Spleen (tissue), 11 donors: ENCODE data around the gene HSP90AB1. TPM values are rescaled to one million over a fixed set of nuclear protein-coding genes. Genes with fewer than 3 reads are reported as not detected.

Source experiments
- DNase-seq: peaks from one replicate; pipeline ENCODE4 v3.0.0-alpha.2; 2020
- H3K27ac ChIP-seq, 8 donors: fragments of 200-600 bp; sonication (generic) in 7 of 8; 1 replicate in 4 of 8; 2 replicates in 4 of 8; pipeline versions ENCODE4 v1.5.0 to v1.8.0; 2016 to 2021; ENCODE audit warnings: inconsistent platforms in 4 of 8, mild to moderate bottlenecking in 4 of 8, moderate library complexity in 1 of 8
- H3K27me3 ChIP-seq, 7 donors: fragments of 200-600 bp; sonication (generic) in 6 of 7; replicated peaks in 1 of 7; 1 replicate in 4 of 7; 2 replicates in 3 of 7; pipeline versions ENCODE4 v1.5.0 to v1.8.0; 2016 to 2021; ENCODE audit warnings: inconsistent platforms in 3 of 7, mild to moderate bottlenecking in 1 of 7
- H3K36me3 ChIP-seq, 6 donors: fragments of 200-600 bp; sonication (generic) in 5 of 6; 1 replicate in 4 of 6; 2 replicates in 2 of 6; pipeline versions ENCODE4 v1.5.0 to v1.8.0; 2016 to 2021; ENCODE audit warnings: inconsistent platforms in 2 of 6
- H3K4me1 ChIP-seq, 6 donors: fragments of 200-600 bp; sonication (generic) in 5 of 6; 1 replicate in 3 of 6; 2 replicates in 3 of 6; pipeline versions ENCODE4 v1.5.0 to v1.8.0; 2016 to 2021; ENCODE audit warnings: inconsistent platforms in 3 of 6
- H3K4me3 ChIP-seq, 8 donors: fragments of 200-600 bp; sonication (generic) in 7 of 8; 1 replicate in 4 of 8; 2 replicates in 4 of 8; pipeline versions ENCODE4 v1.5.0 to v1.8.0; 2016 to 2021; ENCODE audit warnings: inconsistent platforms in 4 of 8, mild to moderate bottlenecking in 4 of 8, moderate library complexity in 2 of 8
- H3K9me3 ChIP-seq, 8 donors: fragments of 200-600 bp; sonication (generic) in 7 of 8; 1 replicate in 4 of 8; 2 replicates in 4 of 8; pipeline versions ENCODE4 v1.5.0 to v1.8.0; 2016 to 2021; ENCODE audit warnings: inconsistent platforms in 4 of 8
- POLR2A ChIP-seq, 3 donors: fragments of 450-650 bp; IDR thresholded peaks; one replicate each; pipeline ENCODE4 v1.5.1; 2017; ENCODE audit warnings: antibody characterized with exemption in 3 of 3, mild to moderate bottlenecking in 1 of 3
- POLR2AphosphoS5 ChIP-seq, 3 donors: sonication (generic); formaldehyde crosslinking; IDR thresholded peaks; one replicate each; pipeline ENCODE4 v1.5.1; 2017; ENCODE audit warnings: antibody characterized with exemption in 3 of 3
- WGBS, 5 donors: extraction: QIAGEN DNeasy Blood & Tissue Kit in 3 of 5; methylation state at CpG; one replicate each; pipeline versions ENCODE4 v1.1.5 to v1.1.7; 2013 to 2018; 5-methylcytosine and 5-hydroxymethylcytosine counted together
- intact Hi-C: fragments of 100-400 bp; cut with DNase I; formaldehyde crosslinking; loops from one replicate; pipeline ENCODE4 v1.15.0; 2023; ENCODE audit warnings: low total_unique reads
- polyA plus RNA-seq, 3 donors: library from polyadenylated mRNA; stranded (reverse); fragments of 200-250 nt; gene quantifications; one replicate each; pipeline ENCODE4 v1.2.1, GENCODE V29; 2013
- total RNA-seq, 7 donors: library from RNA; depleted of rRNA in 3 of 7; stranded (reverse); fragments of >200 nt in 3 of 7; fragmentation: NEBNext Ultra II Directional in 4 of 7; extraction: Animal tissue kit (Norgen Biotek cat#: 25700) in 4 of 7; gene quantifications; one replicate each; pipeline versions ENCODE4 v1.1.0 to v1.2.1, GENCODE V29; 2016 to 2021
- TF ChIP-seq, protein P1 (sequence below), 11 experiments: fragments of 200-600 bp in 7 of 11; fragments of 450-650 bp in 4 of 11; sonication (generic) in 4 of 11; IDR thresholded peaks in 8 of 11; conservative IDR thresholded peaks in 3 of 11; 1 replicate in 7 of 11; 2 replicates in 4 of 11; pipeline versions ENCODE4 v1.4.0 to v1.8.0; 2016 to 2021; ENCODE audit warnings: antibody characterized with exemption in 11 of 11, inconsistent platforms in 4 of 11, mild to moderate bottlenecking in 1 of 11
- donor health status: healthy with polysubstance abuse.
- donor health status: DM: no; HTN: no; CAD: no; lungs with moderate emphysema.
- donor health status: DM: no; HTN: no; CAD: no.
- donor health status: Bipolar disorder and iron deficiency.
- donor health status: healthy.
- donor health status: DM: no; HTN: no; CAD: no.
- donor health status: DM: yes; HTN: yes; CAD: no.

Gene HSP90AB1
- total and polyA plus RNA-seq, 10 donors: 196 to 546 (median 386) TPM

DNA sequence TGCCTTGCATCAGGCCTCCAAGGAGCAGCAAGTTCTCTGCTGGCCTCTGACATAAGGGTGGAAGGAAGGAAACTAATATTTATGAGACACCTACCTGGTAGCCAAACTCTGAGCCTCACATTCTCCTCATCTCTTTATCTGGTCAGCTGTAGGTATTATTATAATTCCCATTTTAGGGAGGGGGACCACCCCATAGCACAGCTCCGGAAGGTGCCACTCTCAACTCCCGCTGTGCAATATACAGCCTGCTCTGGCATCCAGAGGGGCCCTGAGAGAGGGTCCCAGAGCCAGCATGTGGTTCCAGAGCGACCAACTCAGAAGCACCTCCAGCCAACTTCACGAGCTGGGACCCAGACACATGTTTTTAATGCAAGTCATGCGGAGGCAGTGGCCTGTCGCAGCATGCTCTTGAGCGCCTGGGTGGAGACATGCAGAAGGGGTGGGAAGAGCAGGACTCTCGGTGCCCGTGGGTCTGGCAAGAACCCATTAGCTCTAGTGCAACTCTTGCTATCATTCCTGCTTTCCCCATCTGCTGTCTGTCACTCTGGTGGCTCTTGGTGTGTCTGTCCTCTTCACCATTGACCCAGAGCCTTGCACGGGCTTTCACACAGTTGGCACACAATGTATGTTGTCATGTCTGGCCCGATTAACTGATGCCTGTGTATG lies 45.1 kb upstream of the HSP90AB1 start:
- no peaks in the 10 kb centered on the region for H3K36me3 ChIP-seq
- H3K4me1 ChIP-seq: no peaks in the 10 kb centered on the region
- TF ChIP-seq POLR2A (IDR thresholded peaks at IDR 0.05): no peak
- H3K4me3 ChIP-seq: no peak overlapping the region
- intact Hi-C loops: no loop called here
- DNase-seq: no peak
- no peak overlapping the region for H3K27ac ChIP-seq
- H3K9me3 ChIP-seq: no peaks in the 10 kb centered on the region
- WGBS, 5 donors: 77 to 92% (median 84%) methylated on average over 11 of the region's 11 CpGs
- no peaks in the 10 kb centered on the region for H3K27me3 ChIP-seq

DNA sequence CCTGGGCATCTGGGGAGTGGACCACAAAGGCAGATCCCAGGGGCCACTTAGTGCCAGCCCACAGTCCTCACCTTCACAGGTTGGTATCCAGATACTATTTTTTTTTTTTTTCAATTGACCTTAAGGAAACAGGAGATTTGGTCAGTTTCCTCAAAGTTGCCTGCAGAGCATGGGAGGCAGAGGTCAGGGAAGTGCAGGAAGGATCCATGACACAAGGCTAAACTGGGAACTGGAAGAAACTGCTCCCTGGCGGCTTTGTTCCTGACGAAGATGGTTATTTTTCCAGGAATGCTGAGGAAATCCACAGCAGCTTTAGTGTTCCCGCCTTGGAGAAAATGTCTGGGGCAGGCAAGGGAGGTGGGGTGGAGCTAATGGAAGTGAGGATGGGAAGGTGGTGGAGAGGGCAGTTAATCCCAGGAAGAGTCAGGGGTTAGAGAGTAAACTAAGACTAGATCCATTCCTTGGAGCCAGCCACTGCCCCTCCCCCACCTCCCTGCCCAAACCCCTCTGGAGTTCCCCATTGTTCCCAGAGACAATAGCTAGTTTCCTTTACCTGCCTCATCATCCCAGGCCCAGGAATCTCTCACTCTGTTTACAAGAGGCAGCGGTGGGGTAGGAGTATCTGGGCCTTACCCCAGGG lies 44.4 kb upstream of the HSP90AB1 start:
- H3K4me1 ChIP-seq: no peaks in the 10 kb centered on the region
- no peak overlapping the region for H3K4me3 ChIP-seq
- H3K27me3 ChIP-seq: no peaks in the 10 kb centered on the region
- no peak for DNase-seq
- H3K9me3 ChIP-seq: no peaks in the 10 kb centered on the region
- intact Hi-C loops: no loop called here
- 73 to 85% (median 76%) methylated on average over 4 of the region's 4 CpGs for WGBS, 5 donors
- no peak overlapping the region for H3K27ac ChIP-seq
- no peaks in the 10 kb centered on the region for H3K36me3 ChIP-seq
- TF ChIP-seq POLR2A (IDR thresholded peaks at IDR 0.05) (no peak), POLR2AphosphoS5 (IDR thresholded peaks at IDR 0.05) (no peak)
- TF ChIP-seq, protein P1, sequence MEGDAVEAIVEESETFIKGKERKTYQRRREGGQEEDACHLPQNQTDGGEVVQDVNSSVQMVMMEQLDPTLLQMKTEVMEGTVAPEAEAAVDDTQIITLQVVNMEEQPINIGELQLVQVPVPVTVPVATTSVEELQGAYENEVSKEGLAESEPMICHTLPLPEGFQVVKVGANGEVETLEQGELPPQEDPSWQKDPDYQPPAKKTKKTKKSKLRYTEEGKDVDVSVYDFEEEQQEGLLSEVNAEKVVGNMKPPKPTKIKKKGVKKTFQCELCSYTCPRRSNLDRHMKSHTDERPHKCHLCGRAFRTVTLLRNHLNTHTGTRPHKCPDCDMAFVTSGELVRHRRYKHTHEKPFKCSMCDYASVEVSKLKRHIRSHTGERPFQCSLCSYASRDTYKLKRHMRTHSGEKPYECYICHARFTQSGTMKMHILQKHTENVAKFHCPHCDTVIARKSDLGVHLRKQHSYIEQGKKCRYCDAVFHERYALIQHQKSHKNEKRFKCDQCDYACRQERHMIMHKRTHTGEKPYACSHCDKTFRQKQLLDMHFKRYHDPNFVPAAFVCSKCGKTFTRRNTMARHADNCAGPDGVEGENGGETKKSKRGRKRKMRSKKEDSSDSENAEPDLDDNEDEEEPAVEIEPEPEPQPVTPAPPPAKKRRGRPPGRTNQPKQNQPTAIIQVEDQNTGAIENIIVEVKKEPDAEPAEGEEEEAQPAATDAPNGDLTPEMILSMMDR (IDR thresholded peaks at IDR 0.05 in 8 of 11, conservative IDR thresholded peaks at IDR 0.05 in 3 of 11): no peak

DNA sequence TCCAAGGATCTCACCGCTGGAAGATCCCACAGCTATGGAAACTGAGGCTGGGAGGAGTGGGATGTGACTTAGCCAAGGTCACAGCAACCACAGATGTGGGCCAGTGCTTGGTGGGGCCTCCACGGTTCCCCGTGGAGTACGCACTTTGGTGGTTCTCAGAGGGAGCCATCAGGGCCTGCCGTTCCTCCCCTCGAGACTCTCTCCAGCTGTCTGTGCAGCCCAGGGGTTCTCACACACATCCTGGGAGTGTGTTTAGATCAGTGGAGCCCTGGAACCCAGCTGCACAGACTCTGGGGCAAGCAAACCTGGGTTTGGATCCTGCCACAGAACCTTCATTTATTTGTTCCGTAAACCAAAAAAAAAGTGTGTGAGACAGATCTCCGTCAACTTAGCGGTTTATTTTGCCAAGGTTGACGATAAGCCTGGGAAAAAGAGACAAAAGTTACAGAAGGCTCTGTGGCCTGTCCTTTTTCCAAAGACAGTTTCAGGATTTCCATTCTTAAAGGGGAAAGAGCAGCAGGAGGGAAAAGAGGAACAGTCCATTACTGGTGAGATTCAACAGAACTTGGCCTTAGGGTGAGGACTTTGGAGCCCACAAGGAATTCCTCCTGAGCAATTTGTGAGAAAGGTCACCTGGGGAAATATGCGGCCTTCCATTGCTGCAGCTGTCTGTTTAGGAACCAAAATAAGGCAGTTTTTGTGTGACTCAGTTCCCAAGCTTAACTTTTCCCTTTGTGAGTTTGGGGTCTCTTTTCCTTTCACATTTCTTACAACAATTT lies 43.7 kb upstream of the HSP90AB1 start:
- Histone ChIP-seq H3K36me3 (no peaks in the 10 kb centered on the region), H3K9me3 (no peaks in the 10 kb centered on the region), H3K4me1 (no peaks in the 10 kb centered on the region), H3K4me3 (no peak overlapping the region), H3K27me3 (no peaks in the 10 kb centered on the region), H3K27ac (no peak overlapping the region)
- TF ChIP-seq POLR2AphosphoS5 (IDR thresholded peaks at IDR 0.05) (no peak), POLR2A (IDR thresholded peaks at IDR 0.05) (no peak)
- TF ChIP-seq, protein P1 (IDR thresholded peaks at IDR 0.05 in 8 of 11, conservative IDR thresholded peaks at IDR 0.05 in 3 of 11): no peak
- intact Hi-C loops: no loop called here
- WGBS, 5 donors: 88 to 97% (median 90%) methylated on average over 8 to 11 of the region's 11 CpGs
- DNase-seq: no peak

DNA sequence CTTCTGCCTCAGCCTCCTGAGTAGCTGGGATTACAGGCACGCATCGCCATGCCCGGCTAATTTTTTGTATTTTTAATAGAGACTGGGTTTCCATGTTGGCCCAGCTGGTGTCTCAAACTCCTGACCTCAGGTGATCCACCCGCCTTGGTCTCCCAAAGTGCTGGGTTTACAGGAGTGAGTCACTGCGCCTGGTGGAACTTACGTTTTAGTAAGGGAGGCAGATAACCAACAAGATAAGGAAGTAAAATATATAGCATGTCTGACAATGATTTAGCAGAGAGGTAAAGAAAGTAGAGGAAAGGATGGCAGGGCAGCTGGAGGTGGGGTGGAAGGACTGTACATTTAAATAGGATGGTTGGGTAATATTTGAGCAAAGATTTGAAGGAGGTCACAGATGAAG lies 42.9 kb upstream of the HSP90AB1 start:
- H3K27me3 ChIP-seq: no peaks in the 10 kb centered on the region
- DNase-seq: no peak
- H3K9me3 ChIP-seq: no peaks in the 10 kb centered on the region
- no peak overlapping the region for H3K4me3 ChIP-seq
- intact Hi-C loops: no loop called here
- H3K27ac ChIP-seq: no peak overlapping the region
- TF ChIP-seq, protein P1 (IDR thresholded peaks at IDR 0.05 in 8 of 11, conservative IDR thresholded peaks at IDR 0.05 in 3 of 11): no peak
- TF ChIP-seq POLR2A (IDR thresholded peaks at IDR 0.05): no peak
- no peak for TF ChIP-seq POLR2AphosphoS5 (IDR thresholded peaks at IDR 0.05)
- no peaks in the 10 kb centered on the region for H3K4me1 ChIP-seq
- no peaks in the 10 kb centered on the region for H3K36me3 ChIP-seq
- WGBS, 5 donors: 85 to 94% (median 89%) methylated on average over 6 of the region's 6 CpGs
